ENCODE results near the gene GBA2.

GRCh38 chr9:35687306-35687705, 61.7 kb downstream of the GBA2 start:
- TF ChIP-seq CTCF (IDR thresholded peaks at IDR 0.05) (no peak), POLR2A (IDR thresholded peaks at IDR 0.05) (no peak)
